ENCODE measurements around the gene PRDM15.
A peak's percentile ranks its signal among the peaks of the same experiment; 100 is the strongest.

PRDM15 gene

GRCh38 chr21:41816583-41817165, 62.5 kb downstream of the PRDM15 start:
- H3K27ac Mint-ChIP-seq, result no peak overlapping the region
- peaks cover 9% of the 10 kb centered on the region for H3K4me1 Mint-ChIP-seq
- TF ChIP-seq CTCF (IDR thresholded peaks at IDR 0.05; ENCODE audit: unreplicated experiment in 3 of 3), result peak; percentile 71 to 74 (median 71)
- peaks cover 23% of the 10 kb centered on the region for H3K36me3 Mint-ChIP-seq (ENCODE audit: low read depth)
- H3K27me3 Mint-ChIP-seq (ENCODE audit: low read depth), result no peaks in the 10 kb centered on the region
- H3K9me3 Mint-ChIP-seq, result no peaks in the 10 kb centered on the region
- H3K4me3 Mint-ChIP-seq, result no peak overlapping the region

GRCh38 chr21:41815652-41816582, 63.2 kb downstream of the PRDM15 start:
- Mint-ChIP-seq H3K4me3 (no peak overlapping the region), H3K4me1 (peaks cover 9% of the 10 kb centered on the region), H3K27ac (no peak overlapping the region), H3K27me3 (ENCODE audit: low read depth) (no peaks in the 10 kb centered on the region), H3K9me3 (no peaks in the 10 kb centered on the region), H3K36me3 (ENCODE audit: low read depth) (peaks cover 25% of the 10 kb centered on the region)
- no peak for TF ChIP-seq CTCF (IDR thresholded peaks at IDR 0.05; ENCODE audit: unreplicated experiment in 3 of 3)

GRCh38 chr21:41813226-41813625, 65.9 kb downstream of the PRDM15 start:
- H3K4me3 Mint-ChIP-seq, result no peak overlapping the region
- H3K27ac Mint-ChIP-seq, result no peak overlapping the region
- H3K27me3 Mint-ChIP-seq (ENCODE audit: low read depth), result no peaks in the 10 kb centered on the region
- H3K4me1 Mint-ChIP-seq, result peaks cover 9% of the 10 kb centered on the region
- no peak for TF ChIP-seq CTCF (IDR thresholded peaks at IDR 0.05; ENCODE audit: unreplicated experiment in 3 of 3)
- no peaks in the 10 kb centered on the region for H3K9me3 Mint-ChIP-seq
- H3K36me3 Mint-ChIP-seq (ENCODE audit: low read depth), result peaks cover 34% of the 10 kb centered on the region

- no peaks in the 10 kb centered on the region for H3K9me3 Mint-ChIP-seq
- no peak overlapping the region for H3K27ac Mint-ChIP-seq
- H3K4me3 Mint-ChIP-seq, result no peak overlapping the region
- peaks cover 37% of the 10 kb centered on the region for H3K36me3 Mint-ChIP-seq (ENCODE audit: low read depth)
- H3K4me1 Mint-ChIP-seq, result peaks cover 9% of the 10 kb centered on the region
- no peaks in the 10 kb centered on the region for H3K27me3 Mint-ChIP-seq (ENCODE audit: low read depth)
- TF ChIP-seq CTCF (IDR thresholded peaks at IDR 0.05; ENCODE audit: unreplicated experiment in 3 of 3), result no peak
These were observed 66.5 kb downstream of the PRDM15 start for GRCh38 chr21:41812679-41813078.

GRCh38 chr21:41810597-41810932, 68.6 kb downstream of the PRDM15 start:
- Mint-ChIP-seq H3K27ac (no peak overlapping the region), H3K9me3 (no peaks in the 10 kb centered on the region), H3K4me3 (no peak overlapping the region), H3K27me3 (ENCODE audit: low read depth) (no peaks in the 10 kb centered on the region), H3K4me1 (no peaks in the 10 kb centered on the region), H3K36me3 (ENCODE audit: low read depth) (peaks cover 48% of the 10 kb centered on the region)
- no peak for TF ChIP-seq CTCF (IDR thresholded peaks at IDR 0.05; ENCODE audit: unreplicated experiment in 3 of 3)

Measured in nephron (organoid).